Occipital lobe (tissue), 2 donors: ENCODE data around the gene SERPINI2. TPM values are rescaled to one million over a fixed set of nuclear protein-coding genes. Genes with fewer than 3 reads are reported as not detected.

Experiments used
- DNase-seq: peaks from one replicate; lab custom pipeline; 2025; lab: John Stamatoyannopoulos, UW
- total RNA-seq: library from RNA; depleted of rRNA; stranded (reverse); fragments of >200 nt; gene quantifications from one replicate; pipeline ENCODE4 v1.2.3, GENCODE V29; 2014

SERPINI2 gene, protein sequence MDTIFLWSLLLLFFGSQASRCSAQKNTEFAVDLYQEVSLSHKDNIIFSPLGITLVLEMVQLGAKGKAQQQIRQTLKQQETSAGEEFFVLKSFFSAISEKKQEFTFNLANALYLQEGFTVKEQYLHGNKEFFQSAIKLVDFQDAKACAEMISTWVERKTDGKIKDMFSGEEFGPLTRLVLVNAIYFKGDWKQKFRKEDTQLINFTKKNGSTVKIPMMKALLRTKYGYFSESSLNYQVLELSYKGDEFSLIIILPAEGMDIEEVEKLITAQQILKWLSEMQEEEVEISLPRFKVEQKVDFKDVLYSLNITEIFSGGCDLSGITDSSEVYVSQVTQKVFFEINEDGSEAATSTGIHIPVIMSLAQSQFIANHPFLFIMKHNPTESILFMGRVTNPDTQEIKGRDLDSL
- total RNA-seq: 2.0 TPM

DNA sequence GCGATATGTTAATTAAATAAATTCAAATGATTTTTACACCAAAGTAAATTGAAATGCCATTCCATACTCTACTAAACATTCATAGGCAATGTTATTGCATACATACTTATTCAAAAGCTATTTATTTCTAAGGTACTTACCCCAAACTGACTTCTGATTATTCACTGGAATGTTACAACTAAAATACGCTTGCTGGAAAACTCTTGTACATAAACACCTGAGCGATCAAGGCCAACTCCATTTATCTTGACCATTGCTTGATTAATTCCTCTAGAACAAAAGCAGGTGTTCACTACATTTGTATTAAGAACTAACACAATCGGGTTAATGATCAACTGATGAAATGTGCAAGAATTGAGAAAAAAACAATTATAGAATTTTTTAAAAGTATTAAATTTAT, at the start of gene SERPINI2:
TSS of gene SERPINI2 (minus strand) at position 180 of the 400 bp plus-strand sequence. CDS start 2,208 bp downstream, outside the sequence.
- DNase-seq: no peak

- DNase-seq: no peak
These were observed 47.1 kb upstream of the SERPINI2 start for GRCh38 chr3:167521006-167521355.

DNA sequence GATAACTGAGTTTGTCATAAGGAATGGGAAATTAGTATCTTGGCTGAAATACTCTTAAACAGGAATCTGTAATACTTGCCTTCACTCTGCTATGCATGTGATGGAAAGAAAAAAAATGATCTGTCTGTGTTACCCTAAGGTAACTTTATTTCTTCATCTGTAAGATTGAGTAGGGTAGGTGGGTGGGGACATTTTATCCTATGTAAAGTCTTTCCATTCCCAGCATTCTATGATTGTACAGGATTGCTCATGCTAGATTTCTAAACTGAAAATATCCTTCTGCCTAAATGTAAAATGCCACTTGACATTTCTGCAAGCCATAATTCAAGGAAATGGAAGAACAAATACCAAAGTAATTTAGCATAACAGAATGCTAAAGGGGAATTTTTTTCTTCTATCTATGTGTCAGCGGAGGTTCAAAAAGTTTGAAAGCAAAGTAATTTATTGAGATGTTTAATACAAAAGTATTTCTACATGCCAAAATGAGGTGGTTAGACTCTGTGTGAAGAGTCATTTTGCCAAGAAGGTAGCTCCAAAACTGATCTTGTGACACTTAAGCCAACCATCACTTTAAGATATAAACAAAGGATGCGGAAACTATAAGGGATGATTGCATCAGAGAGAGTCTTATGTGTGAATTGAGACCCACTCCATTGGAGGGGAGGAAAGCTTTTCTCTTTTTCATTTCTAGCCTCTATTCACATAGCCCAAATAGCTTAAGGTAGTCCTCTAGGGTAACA, 46.6 kb upstream of the SERPINI2 start:
- no peak for DNase-seq

- no peak for DNase-seq
These were observed 34.1 kb upstream of the SERPINI2 start for GRCh38 chr3:167507954-167508353.

- DNase-seq: no peak
These were observed 28.6 kb upstream of the SERPINI2 start for GRCh38 chr3:167502401-167502800.

DNA sequence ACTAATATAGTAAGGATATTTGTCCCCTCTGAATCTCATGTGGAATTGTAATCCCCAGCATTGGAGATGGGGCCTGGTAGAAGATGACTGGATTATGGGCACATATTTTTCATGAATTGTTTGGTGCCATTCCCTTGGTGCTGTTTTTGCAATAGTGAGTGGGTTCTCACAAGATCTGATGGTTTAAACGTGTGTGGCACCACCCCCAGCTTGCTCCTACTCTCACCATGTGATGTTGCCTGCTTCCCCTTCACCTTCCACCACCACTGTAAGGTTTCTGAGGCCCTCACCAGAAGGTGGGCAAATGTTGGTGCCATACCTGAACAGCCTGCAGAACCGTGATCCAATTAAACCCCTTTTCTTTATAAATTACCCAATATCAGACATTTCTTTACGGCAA, 28.1 kb upstream of the SERPINI2 start:
- no peak for DNase-seq

DNA sequence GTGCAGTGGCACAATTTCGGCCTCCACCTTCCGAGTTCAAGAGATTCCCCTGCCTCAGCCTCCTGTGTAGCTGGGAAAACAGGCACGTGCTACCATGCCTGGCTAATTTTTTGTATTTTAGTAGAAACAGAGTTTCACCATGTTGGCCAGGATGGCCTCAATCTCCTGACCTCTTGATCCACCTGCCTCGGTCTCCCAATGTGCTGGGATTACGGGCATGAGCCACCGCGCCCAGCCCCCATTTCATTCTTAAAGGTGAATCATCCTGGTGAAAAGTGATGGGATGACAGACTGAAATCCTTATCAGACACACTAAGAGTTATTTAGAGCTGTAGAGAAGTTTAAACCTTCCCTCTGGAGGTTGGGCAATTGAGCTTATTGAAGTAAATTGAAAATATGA, 24.1 kb upstream of the SERPINI2 start:
- DNase-seq: no peak

- no peak for DNase-seq
These were observed 19.4 kb upstream of the SERPINI2 start for GRCh38 chr3:167493244-167493643.

- DNase-seq: no peak
These were observed 17.8 kb upstream of the SERPINI2 start for GRCh38 chr3:167491621-167492020.

DNA sequence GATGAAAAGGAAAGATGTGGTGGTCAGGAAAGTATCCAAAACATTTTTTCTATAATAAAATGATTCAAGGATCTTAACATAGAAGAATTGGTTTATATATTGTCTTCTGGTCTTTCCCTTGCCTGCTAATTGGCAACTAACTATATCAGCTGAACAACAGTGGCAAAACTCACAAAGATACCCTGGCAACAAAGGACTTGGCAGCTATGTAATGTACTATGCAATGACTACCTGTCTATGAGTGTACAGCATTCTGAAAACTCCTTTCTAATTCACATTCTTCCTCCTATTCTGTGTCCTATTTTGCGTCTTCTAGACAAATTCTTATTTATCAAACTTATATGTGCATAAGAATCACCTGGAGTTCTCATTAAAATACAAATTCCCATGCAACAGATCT, 15.7 kb upstream of the SERPINI2 start:
- no peak for DNase-seq

DNA sequence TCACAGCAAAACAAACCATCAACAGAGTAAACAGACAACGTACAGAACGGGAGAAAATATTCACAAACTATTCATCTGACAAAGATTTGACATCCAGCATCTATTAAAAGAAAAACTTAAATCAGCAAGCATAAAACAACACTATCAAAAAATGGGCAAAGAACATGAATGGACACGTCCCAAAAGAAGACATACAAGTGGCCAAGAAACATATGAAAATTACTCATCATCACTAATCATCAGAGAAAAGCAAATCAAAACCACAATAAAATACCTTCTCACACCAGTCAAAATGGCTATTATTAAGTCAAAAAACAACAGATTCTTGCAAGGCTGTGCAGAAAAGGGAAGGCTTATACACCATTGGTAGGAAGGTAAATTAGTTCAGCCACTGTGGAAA, 13.7 kb upstream of the SERPINI2 start:
- DNase-seq: no peak

- DNase-seq: no peak
These were observed 10.7 kb upstream of the SERPINI2 start for GRCh38 chr3:167484551-167484950.

DNA sequence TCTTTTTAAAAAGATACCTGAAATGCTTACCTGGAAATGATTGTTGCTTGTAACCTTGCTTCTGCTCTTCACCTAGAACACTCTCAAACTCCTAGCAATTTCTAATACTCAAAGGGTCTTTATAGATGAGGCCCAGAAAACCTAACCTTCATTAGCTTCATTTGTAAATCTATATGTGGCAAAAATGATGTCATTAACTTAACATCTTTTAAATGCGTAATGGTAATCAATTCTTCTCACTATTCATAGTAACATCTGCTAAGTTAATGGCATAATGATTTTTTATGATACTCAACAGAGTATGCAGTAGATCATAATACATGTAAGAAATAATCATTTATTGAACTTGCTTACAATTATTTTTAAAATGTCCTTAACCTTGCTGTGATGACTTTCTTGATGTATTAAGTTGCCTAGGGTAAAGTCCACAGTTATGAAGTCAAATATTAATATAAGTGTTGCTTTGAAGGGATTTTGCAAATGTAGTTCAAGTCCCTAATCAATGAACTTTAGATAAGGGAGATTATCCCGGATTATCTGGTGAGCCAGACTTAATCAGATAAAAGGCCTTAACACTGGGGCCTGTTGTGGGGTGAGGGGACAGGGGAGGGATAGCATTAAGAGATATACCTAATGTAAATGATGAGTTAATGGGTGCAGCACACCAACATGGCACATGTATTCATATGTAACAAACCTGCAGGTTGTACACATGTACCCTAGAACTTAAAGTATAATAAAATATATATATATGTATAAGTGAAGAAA, 10.1 kb upstream of the SERPINI2 start:
- DNase-seq: no peak

DNA sequence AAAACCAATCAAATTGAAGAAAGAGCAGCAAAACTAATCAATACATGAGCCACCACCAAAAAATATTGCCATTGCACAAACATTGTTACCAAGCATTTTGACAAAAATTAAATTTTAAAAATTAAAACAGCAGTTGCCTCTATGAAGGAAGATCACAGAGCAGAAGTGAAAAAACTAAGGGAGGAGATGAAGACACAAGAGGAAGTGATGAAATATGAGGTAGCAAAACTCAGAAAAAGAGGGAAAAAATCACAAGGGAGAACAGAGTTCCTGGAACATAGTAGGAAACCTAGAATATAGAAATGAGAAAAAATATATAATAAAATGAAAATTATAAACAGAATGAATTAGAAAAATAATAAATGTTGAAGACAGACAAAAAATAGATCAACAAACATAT, 7.3 kb upstream of the SERPINI2 start:
- DNase-seq: no peak

GRCh38 chr3:167480748-167481147, 6.9 kb upstream of the SERPINI2 start:
- no peak for DNase-seq

DNA sequence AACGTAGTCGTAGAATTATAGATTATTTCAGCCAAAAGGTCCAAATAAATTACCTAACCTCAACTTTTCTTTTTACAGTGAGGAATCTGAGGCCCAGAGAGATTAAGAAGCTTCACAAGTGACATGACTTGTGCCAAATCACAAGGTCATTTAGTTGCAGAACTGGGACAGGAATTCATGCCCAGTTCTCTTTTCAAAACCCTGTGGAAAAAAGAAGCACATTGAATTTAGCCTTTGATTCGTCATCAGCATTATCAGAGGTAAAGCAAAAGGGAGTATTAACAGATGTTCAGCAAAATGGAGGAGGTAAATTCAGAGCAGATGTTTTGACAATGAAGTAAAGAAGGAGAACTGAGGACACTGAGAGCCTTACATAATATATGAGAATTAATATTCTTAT, 4.5 kb downstream of the SERPINI2 start:
- no peak for DNase-seq

DNA sequence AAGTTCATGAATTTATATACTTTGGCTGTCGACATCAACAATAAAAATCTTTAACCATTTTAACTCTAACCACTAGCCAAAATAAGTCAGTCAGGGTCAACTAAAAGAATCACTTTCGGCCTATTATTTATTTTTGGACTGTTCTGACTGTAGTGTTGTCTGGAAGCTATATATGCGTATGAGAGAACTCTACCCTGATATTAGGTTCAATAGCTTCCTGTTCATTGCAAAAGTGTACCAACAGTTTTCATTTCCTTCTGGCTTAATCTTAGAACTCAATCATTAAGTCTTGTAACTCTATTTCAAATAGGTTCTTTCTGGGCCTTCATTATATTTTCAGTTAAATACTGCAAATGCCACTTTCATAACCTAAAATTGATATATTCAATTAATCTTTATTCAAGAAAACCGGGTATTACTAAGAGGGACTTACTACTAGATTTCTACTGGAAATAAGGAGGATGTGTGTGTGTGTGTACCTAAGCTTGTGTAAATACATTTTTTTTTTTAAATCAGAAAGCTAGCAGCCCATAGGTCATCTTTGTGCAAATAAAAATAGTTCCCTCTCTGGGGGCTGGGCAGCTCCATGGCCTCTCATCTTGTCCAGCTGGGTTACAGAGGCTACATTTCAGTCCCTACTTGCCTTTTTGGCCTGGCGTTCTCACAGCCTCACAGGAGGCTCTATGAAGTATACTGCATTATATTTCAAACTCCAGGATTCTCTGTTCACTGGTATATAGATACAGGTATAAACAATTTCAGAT, 5.8 kb downstream of the SERPINI2 start:
- DNase-seq: no peak

DNA sequence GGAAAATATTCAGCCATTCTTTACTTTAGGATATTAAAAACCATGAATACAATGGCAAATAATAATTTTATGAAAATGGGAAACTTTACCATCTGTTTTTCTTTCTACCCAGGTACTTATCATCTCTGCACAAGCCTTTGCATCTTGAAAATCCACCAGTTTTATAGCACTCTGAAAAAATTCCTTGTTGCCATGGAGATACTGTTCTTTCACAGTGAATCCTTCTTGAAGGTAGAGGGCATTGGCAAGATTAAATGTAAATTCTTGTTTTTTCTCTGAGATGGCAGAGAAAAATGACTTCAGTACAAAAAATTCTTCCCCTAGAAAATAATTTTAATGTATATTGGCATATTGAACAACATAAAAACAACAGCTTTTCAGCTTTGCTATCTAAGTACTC, 6.9 kb downstream of the SERPINI2 start:
- no peak for DNase-seq

- DNase-seq: no peak
These were observed 17.6 kb downstream of the SERPINI2 start for GRCh38 chr3:167456157-167456799.

DNA sequence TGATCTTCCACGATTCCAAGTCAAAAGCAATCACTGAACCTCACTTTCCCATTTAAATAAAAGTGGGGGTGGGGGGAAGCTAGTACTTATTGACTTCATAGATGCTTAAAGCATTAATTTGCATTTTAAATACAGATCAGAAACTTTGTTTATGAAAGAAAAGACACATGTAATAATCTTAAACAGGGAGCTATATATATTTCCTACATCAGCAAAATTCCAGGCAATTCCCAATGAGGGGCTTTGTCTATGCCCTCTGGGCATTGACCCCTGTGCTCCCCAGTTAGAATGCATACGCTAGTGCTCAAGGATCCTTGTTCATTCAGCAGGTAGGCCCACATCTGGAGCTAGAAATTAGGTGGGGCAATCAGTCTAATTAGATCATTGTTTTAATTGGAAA, 20.0 kb downstream of the SERPINI2 start:
- DNase-seq: no peak

DNA sequence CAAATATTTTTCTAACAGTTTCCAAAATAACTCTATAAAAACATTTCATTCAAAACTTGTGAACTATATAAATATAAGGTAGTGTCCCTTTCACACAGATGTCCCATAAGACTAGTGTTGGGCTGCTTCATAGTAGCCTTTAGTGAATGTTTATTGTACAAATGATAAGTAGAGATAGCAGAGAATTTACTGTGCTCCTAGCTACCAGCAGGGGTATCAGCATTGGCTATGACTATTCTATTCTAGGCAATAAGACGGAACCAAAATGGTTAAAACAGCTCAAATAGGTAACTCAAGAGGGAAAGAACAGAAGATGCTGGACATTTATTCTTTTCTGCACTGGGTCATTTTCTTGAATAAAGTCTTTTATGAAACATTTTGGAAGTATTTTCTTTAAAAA, 22.6 kb downstream of the SERPINI2 start:
- no peak for DNase-seq
